ENCODE measurements around the gene RAI14.

Gene RAI14

GRCh38 chr5:34854459-34855174 is 198.5 kb downstream of the RAI14 start:
- Histone ChIP-seq H3K4me1 (ENCODE audit: control insufficient read depth, low read length) (peaks cover 6% of the 10 kb centered on the region), H3K4me3 (ENCODE audit: low read length) (no peak overlapping the region), H4K20me1 (ENCODE audit: control insufficient read depth, insufficient read depth, low read depth, low read length) (no peaks in the 10 kb centered on the region), H3K4me2 (ENCODE audit: low read length) (no peak overlapping the region), H3K36me3 (ENCODE audit: control insufficient read depth, low read length) (no peaks in the 10 kb centered on the region), H3K79me2 (ENCODE audit: control insufficient read depth, low read length) (no peaks in the 10 kb centered on the region), H3K9me2 (replicated peaks; ENCODE audit: control insufficient read depth, low read length) (no peaks in the 10 kb centered on the region), H3K9me3 (ENCODE audit: control insufficient read depth, insufficient read depth, low read length) (no peaks in the 10 kb centered on the region), H3K27me3 (ENCODE audit: control insufficient read depth, low read length) (no peaks in the 10 kb centered on the region), H3F3A (ENCODE audit: control insufficient read depth, insufficient read depth) (no peaks in the 10 kb centered on the region), H3K27ac (ENCODE audit: low read depth, low read length) (no peak overlapping the region)
- TF ChIP-seq EZH2phosphoT487 (IDR thresholded peaks at IDR 0.05; ENCODE audit: borderline replicate concordance, low read length) = no peak
- no peak for TF ChIP-seq CTCF (IDR thresholded peaks at IDR 0.05; ENCODE audit: low read depth, low read length, poor library complexity, severe bottlenecking)

GRCh38 chr5:34857161-34857560 is 201.0 kb downstream of the RAI14 start:
- no peaks in the 10 kb centered on the region for H4K20me1 ChIP-seq (ENCODE audit: control insufficient read depth, insufficient read depth, low read depth, low read length)
- no peaks in the 10 kb centered on the region for H3K79me2 ChIP-seq (ENCODE audit: control insufficient read depth, low read length)
- H3K4me2 ChIP-seq (ENCODE audit: low read length) = no peak overlapping the region
- H3K9me3 ChIP-seq (ENCODE audit: control insufficient read depth, insufficient read depth, low read length) = no peaks in the 10 kb centered on the region
- no peaks in the 10 kb centered on the region for H3K27me3 ChIP-seq (ENCODE audit: control insufficient read depth, low read length)
- H3K27ac ChIP-seq (ENCODE audit: low read depth, low read length) = no peak overlapping the region
- H3K9me2 ChIP-seq (replicated peaks; ENCODE audit: control insufficient read depth, low read length) = no peaks in the 10 kb centered on the region
- H3K36me3 ChIP-seq (ENCODE audit: control insufficient read depth, low read length) = no peaks in the 10 kb centered on the region
- no peaks in the 10 kb centered on the region for H3F3A ChIP-seq (ENCODE audit: control insufficient read depth, insufficient read depth)
- H3K4me3 ChIP-seq (ENCODE audit: low read length) = no peak overlapping the region
- peaks cover 6% of the 10 kb centered on the region for H3K4me1 ChIP-seq (ENCODE audit: control insufficient read depth, low read length)
- TF ChIP-seq EZH2phosphoT487 (IDR thresholded peaks at IDR 0.05; ENCODE audit: borderline replicate concordance, low read length) = no peak
- TF ChIP-seq CTCF (IDR thresholded peaks at IDR 0.05; ENCODE audit: low read depth, low read length, poor library complexity, severe bottlenecking) = no peak

GRCh38 chr5:34857894-34858293 is 201.8 kb downstream of the RAI14 start:
- Histone ChIP-seq H3K4me1 (ENCODE audit: control insufficient read depth, low read length) (peaks cover 6% of the 10 kb centered on the region), H3K9me3 (ENCODE audit: control insufficient read depth, insufficient read depth, low read length) (no peaks in the 10 kb centered on the region)
- TF ChIP-seq CTCF (IDR thresholded peaks at IDR 0.05; ENCODE audit: low read depth, low read length, poor library complexity, severe bottlenecking) = no peak
- TF ChIP-seq EZH2phosphoT487 (IDR thresholded peaks at IDR 0.05; ENCODE audit: borderline replicate concordance, low read length) = no peak

More at GRCh38 chr5:34857894-34858293, 201.8 kb downstream of the RAI14 start:
- Histone ChIP-seq H3K4me3 (ENCODE audit: low read length) (no peak overlapping the region), H3K36me3 (ENCODE audit: control insufficient read depth, low read length) (no peaks in the 10 kb centered on the region), H4K20me1 (ENCODE audit: control insufficient read depth, insufficient read depth, low read depth, low read length) (no peaks in the 10 kb centered on the region), H3K27ac (ENCODE audit: low read depth, low read length) (no peak overlapping the region), H3K4me2 (ENCODE audit: low read length) (no peak overlapping the region), H3K79me2 (ENCODE audit: control insufficient read depth, low read length) (no peaks in the 10 kb centered on the region), H3F3A (ENCODE audit: control insufficient read depth, insufficient read depth) (no peaks in the 10 kb centered on the region), H3K27me3 (ENCODE audit: control insufficient read depth, low read length) (no peaks in the 10 kb centered on the region), H3K9me2 (replicated peaks; ENCODE audit: control insufficient read depth, low read length) (no peaks in the 10 kb centered on the region)
